NCI-H748 treated with DMSO at 0.1 percent for 48 hours (cell line): ENCODE results near the gene KRABD2.
"Not testable (repeated sequence)": the region's sequence is repeated elsewhere in the genome, so short reads cannot be mapped to it uniquely, and the experiment has no call there.

Experiments used
- DNase-seq: peaks from one replicate; lab custom pipeline; 2025; lab: John Stamatoyannopoulos, UW

KRABD2 gene

DNA sequence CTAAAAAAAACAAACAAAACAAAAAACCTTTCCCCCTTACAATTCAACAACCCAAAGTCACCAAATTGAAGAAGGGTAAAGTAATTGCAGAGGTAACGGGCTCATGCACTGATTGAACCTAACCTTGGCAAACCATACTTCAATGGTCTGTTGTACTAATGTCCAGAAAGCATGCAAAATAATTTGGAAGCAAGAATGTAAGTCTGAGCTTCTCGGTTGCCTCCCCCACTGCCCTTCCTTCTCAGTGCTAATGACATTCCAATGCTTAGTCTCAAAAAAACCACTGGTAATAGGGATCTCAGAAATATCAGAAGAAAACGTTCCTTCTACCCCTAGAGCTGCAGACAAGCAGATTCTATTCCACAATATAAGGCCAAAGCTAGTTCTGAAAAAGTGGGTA lies 15.8 kb downstream of the KRABD2 start:
- DNase-seq = no peak

DNA sequence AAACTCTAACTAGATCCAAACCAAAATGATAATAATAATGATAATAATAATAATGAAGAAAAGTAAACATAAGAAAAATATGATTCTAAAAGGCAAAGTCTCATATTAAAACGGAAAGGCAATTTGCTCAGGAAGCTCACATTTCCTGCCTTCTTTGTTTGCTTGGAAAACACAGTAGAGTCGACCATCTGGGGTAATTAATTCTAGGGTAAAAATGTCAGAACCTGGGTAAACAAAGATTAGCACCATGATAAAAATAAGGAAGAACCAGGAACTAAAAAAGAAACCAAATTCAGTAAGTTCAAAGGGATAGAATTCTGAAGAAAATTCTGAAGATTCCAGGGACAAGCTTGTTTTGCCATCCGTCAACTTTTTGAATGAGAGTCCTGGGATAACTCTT lies 16.2 kb downstream of the KRABD2 start:
- peak; percentile 50 for DNase-seq

DNA sequence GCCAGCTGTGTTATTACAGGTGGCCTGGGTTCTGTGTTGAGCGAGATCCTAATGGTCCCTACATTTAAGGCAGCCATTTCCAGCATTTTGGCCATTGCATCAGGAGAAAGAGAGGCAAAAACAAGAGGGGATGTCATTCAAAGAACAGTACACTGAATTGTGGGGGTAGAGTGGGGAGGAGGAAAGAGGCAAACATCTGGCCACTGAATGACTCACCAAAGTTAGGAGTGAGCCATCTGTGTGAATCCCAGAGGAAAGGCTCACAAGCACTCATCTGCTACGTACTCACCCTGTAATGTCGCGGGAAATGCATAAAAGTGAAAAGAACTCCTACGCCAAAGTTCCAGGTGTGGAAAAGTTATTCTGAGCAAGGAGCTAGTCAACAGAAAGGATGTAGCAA lies 16.7 kb downstream of the KRABD2 start:
- peak; percentile 50 for DNase-seq

DNA sequence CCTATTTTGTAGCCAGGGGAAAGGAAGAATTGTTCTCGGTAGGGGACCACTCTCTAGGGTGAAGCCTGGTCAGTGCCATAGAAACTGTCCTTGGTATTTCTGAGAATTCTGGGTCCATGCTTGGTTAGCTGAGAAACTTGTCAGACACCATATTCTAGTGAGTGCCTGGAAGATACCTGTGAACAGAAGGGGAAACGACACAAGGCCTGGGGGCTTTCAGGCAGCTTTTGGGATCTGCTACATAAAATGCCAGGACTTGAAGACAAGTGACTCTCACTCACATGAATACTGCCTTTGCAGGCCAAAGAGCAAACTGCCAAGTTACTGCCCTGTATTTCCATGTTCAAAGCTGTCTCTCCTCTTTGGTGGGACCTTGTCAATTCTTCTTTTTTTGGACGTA lies 18.6 kb downstream of the KRABD2 start:
- no peak for DNase-seq

DNA sequence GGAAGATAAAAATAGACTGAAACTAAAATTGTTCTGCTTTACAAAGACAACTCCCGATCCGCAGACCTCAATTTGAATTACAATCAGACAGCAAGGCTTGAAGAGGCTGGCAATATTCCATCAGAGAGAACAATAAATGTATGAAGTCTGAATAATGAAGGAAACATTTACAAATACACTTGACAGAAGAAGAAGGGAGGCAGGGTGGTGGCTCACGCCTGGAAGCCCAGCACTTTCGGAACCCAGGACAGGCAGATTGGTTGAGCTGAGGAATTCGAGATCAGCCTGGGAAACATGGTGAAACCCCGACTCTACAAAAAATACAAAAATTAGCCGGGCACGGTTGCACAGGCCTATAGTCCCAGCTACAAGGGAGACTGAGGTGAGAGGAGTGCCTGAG lies 22.3 kb downstream of the KRABD2 start:
- no peak for DNase-seq

DNA sequence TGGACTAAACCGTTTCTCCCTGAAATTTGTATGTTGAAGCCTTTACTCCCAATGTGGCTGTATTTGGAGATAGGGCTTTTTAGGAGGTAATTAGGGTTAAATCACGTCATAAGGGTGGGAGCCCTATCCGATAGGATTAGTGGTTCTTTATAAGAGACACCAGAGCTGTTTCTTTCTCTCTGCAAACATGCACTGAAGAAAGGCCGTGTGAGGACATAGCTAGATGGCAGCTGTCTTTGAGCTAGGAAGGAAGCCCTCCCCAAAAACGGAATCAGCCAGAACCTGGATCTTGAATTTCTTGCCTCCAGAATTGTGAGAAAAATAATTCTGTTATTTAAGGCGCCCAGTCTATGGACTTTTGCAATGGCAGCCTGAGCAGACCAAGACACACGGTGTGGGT lies 22.8 kb downstream of the KRABD2 start:
- no peak for DNase-seq

DNA sequence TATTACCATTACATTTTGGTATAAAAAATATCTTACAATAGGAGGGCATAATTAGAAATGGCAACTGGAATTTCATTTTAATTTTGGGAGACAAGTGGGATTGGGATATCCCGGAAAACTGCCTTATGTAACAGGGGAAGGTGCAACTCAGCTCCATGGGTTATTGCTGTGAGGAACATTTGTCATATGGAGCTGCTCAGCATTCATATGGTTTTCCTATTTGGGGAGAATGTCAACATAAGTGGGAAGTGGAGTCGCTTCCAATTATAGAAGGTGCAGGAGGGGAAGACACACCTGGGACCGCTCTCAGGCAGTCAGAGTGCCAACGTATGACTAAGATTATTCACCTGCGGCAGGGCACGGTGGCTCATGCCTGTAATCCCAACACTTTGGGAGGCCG lies 26.2 kb downstream of the KRABD2 start:
- DNase-seq = no peak

DNA sequence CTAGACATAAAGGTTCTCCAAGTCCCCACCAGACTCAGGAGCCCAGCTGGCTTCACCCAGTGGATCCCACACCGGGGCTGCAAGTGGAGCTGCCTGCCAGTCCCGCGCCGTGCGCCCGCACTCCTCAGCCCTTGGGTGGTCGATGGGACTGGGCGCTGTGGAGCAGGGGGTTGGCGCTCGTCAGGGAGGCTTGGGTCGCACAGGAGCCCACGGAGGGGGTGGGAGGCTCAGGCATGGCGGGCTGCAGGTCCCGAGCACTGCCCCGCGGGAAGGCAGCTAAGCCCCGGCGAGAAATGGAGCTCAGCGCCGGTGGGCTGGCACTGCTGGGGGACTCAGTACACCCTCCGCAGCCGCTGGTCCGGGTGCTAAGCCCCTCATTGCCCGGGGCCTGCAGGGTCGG lies 29.5 kb downstream of the KRABD2 start:
- DNase-seq = not testable (repeated sequence)

DNA sequence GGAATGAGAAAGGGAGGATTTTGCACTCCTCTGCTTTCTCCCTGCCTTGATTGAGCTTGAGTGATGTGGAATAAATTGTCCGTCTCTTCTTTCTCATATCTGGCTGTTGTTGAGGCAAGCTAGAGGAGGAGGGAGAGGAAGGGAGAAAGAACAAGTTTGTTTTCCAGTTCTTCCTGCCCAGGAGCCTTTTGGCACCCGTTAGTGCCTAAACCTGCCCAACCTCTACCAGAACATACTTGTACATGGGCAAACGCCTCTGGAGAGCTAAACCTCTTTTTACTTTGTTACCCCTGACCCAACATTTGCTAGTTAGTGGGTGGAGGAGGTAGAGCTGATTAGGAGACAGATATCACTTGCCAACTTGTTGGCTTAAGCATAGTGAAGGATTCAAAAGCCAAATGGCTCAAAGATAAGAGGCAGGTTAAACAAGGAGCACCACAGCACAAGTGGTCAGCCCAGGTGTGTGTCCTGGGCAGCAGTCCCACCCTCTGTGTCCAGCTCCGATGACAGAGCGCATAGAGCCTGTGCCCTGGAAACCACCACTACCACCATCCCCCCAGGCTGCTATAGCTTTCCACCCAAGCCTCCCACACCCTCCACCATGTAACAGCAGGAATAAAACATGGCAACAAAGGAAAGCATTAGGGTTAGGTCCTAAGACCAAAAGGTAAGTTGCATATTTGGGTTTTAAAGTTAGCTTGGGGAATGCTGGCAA lies 30.4 kb downstream of the KRABD2 start:
- no peak for DNase-seq

DNA sequence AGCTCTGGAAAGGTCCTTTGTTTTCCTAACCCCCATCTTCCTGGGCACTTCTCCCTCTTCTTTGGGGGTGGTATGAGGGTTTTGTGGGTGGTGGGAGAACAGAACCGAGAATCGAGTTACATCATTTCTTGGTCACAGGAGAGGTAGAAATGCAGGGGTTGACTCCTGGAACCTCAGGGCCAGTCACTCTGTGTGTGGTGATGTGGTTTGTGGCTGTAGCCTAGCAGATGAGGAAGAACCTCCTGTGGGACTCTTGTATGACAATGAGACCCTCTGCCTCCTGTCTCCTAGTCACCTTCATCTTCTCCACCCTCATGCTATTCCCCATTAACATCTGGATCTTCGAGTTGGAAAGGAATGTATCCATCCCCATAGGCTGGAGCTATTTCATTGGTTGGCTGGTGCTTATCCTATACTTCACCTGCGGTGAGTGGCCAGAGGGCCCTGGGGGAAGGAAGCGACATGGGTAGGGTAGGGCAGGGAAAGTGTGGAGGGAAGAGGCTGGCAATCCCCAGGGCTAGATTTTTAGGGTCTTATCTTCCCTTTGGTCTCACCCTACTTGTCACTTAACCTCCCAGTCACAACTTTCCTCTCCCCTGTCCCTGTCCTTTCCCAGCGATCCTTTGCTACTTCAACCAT lies 31.3 kb downstream of the KRABD2 start:
- no peak for DNase-seq

DNA sequence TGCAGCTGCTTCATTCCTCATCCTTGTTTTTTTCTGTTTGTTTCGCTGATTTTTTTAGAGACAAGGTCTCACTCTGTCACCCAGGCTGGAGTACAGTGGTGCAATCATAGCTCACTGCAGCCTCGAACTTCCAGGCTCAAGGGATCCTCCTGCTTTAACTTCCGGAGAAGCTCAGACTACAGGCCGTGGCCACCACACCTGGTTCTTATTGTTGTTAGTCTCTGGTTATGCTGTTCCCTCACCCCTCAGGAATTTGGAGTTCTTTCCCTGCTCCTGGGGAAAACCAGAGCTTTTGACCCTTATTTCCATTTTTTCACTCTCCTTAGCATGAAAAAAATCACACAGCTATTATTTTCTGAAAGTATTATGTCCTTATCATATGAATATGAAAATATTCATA lies 35.0 kb downstream of the KRABD2 start:
- DNase-seq = no peak

DNA sequence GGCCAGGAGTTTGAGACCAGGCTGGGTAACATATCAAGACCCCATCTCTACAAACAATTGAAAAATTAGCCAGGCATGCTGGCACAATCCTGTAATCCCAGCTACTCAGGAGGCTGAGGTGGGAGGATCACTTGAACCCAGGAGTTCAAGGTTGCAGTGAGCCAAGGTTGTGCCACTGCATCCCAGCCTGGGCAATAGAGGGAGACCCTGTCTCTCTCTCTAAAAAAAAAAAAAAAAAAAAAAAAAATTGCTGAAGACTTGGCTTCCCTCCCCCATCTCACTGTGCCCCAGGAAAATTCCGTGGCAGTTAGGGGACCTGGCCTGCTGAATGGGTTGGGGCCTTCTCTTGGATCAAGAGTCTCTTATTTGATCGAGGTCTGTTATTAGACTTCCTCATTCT lies 37.0 kb downstream of the KRABD2 start, which contains the start of gene ODF4:
Gene ODF4 (plus strand): TSS at position 301 of the 400 bp plus-strand sequence. CDS start 212 bp downstream, outside the sequence.
- no peak for DNase-seq

DNA sequence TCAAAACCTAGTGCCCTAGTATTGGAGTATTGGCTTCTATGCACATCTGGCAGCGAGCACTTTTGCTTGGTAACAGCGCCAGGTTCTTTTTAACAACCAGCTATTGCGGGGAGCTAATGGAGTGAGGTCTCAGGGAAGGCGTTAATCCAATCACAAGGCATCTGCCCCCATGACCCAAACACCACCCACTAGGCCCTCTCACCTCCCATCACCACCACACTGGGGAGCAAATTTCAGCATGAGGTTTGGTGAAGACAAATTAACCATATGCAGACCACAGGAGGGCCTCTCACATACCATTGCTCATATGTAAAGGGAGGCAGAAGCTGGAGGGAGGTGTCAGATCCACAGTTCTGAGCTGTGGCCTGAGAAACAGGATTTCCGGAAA lies 37.8 kb downstream of the KRABD2 start:
- no peak for DNase-seq

DNA sequence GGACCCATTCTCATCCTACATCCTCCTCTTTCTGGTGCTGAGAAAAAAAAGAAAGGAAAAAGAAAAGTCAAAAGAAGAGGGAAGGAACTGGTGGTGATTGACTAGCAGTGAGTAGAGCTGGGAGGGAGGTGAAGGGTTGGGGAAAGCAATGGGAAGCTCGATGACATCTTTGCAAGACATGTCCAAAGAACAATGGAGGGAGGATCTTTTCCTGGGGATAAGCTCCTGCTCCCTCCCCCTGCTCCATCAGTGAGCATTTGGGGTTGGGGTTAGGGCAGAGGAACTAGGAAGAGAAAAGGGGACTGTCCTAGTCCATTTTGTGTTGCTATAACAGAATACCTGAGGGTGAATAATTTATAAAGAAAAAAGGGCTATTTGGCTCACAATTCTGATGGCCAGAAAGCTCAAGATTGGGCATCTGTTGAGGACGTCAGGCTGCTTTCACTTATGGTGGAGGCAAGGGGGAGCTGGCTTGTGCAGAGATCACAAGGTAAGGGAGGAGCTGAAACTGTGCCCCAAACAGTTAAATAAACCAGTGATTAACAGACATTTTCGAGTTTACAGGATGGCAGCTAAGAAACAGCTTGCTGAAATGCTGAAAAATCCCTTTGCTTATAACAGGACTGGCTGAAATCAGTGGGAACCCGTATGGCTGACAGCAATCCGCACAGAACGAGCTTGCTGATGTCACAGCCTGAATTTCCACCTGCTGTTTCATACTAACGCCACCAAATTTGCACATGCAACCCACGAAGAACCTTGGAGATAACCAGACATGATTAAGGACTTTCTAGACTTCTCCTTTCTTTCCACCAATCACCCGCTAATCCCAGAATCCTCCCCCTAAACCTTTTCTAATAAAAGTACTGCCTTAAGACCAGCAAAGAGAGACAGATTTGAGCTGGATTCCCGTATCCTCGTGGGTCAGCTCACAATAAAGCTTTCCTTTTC lies 38.4 kb downstream of the KRABD2 start:
- no peak for DNase-seq

DNA sequence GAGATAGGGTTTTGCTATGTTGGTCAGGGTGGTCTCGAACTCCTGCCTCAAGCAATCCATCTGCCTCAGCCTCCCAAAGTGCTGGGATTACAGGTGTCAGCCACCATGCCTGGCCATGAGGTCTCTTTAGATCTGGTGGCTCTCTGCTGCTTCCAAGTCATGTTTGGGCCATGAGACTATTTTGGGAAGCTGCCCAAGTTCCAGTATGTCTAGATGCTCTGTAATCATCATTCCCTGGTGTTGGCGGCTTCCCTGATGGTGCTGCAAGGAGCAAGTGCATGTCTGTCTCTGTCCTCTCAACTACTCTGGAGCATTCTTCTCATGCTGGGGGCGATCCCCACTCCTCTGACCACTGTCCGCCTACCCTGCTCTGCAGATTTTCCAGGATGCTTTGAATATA lies 43.2 kb downstream of the KRABD2 start:
- no peak for DNase-seq

DNA sequence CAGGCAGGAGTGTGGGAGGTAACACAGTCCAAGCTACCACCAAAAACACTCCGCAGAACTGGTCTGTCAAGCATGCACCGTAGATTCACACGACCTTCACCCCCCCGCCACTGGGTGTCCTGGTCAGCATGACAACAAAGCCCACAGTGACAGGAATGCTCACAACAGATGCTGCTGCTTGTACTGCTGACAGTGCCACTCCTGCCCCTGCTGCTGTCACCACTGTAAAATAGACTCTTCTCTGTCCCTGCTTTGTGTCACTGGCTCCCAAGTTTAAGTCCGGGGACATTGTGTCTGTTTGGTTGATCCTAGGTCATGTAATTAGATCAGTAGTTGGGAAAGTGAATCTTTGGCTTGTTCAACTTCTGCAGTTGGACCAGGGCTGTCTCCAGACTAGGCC lies 43.8 kb downstream of the KRABD2 start:
- DNase-seq = peak; percentile 33

DNA sequence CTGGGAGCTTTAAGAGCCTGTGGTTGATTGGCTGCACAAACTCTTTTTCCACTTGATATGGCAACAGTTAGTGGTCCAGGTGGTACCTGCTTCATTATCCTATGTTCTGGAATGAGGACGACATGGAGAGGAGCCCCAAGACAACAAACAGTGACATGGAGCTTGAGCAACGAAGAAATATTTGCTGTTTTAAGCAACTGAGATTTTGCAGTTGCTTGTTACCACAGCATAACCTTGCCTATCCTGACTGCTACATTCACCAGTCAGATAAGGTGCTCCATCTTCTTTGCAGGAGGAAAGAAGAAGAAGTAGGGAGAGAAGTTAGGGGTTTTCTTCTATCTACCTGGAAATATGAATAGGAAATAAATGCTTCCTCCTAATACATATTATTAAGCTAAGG lies 44.4 kb downstream of the KRABD2 start:
- no peak for DNase-seq

DNA sequence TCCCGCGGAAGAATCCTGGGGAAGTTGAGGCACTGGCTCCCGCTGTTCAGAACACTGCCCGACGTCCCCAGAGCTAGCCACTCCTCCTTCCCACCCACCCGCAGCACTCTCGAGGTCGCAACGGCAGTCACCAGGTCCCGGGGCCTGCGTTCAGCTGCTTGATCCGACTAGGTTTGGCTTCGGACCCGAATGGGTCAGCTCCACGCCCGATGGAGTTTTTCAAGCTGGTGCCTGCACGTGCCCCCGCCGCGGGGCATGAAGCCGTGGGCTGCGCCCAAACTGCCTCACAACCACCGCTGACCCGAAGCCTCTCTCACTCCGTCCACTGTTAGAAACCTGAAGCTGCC lies 49.2 kb downstream of the KRABD2 start:
- no peak for DNase-seq
